Activated naive CD4-positive, alpha-beta T cell treated with Interleukin-2 at 50 U/mL for 16 hours (primary cell): Measurements from ENCODE around the gene NTMT2.
"Not testable (repeated sequence)": the region's sequence is repeated elsewhere in the genome, so short reads cannot be mapped to it uniquely, and the experiment has no call there.

Experiments used
- DNase-seq: peaks from one replicate; pipeline ENCODE4 v3.0.0-alpha.2; 2020

Gene NTMT2

DNA sequence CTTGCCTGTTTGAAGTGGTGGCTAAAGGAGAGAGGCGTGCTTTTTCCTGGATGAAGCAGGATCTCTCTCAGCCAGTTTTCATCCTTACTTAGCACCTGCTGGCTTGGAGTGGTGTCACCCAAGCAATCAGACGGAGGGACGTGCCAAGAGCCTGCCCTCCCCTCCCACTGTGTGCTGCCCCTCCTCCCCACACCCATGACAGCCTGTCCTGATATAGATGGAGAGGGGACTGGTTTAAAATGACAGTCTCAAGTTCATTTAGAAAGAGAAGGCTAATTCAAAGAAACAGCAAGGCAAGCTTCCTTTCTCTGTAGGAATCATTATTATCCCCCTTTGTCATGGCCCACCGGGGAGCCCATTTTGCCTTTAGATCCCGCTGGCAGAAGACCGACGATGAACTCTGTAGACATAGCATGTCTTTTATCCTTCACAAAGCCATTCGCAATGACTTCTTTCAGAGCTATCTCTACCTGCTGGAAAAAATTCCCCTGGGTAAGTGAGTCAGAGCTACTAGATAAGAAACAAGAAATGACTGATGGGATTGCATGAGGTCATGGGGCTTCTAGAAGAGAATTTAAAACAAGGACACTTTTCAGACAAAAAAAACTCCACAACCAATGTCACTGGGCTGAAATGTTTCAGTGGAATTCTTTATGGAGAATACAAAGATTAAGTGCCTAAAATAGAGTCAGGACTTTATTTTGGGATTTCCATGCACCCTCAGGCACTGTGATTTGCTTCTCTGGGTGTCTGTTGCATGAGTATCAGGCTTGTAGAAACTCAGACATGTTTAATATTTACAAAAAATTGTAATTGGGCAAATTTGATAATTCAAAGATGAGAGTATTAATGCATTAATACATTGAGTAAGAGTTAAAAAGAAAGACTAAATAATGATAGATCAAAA, at the start of gene NTMT2:
Gene NTMT2 (plus strand): TSS at position 190 of the 907 bp plus-strand sequence. CDS start 149 bp downstream, at position 339.
- DNase-seq: no peak

DNA sequence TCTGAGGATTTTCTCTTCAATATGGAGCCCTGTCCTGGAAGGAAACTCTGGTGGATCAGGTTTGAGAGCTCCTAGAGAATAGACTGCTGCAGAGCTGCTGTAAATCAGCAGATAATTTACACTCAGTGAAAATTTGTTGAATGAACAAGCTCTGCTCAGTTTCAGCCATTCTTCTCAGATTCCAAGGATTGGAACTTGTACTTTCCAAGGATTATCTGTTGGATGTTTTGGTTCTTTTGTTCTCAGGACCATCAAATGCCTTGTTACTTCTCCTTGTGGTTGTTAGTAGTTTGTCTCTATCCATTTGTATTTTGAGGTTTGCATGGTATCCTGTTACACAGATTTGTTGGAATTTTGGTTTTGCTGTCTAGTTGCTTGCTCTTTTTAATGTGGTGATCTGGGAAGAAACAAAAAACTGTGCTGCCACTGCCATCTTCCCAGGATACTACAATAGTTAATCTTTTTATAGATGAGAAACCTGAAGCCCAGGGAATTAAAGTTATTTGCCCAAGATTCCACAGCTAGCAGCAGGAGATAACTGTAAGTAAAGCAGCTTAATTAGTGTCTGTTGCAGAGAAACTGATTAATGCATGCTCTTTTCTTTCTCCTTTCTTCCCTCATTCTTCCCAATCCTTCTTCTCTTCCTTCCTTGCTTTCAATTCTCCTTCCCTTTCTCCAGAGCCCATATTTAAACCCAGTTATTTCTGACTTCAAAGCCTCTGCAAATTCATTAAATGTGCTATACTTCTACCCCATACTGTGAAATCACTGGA, 49.6 kb upstream of the NTMT2 start:
- DNase-seq: no peak

DNA sequence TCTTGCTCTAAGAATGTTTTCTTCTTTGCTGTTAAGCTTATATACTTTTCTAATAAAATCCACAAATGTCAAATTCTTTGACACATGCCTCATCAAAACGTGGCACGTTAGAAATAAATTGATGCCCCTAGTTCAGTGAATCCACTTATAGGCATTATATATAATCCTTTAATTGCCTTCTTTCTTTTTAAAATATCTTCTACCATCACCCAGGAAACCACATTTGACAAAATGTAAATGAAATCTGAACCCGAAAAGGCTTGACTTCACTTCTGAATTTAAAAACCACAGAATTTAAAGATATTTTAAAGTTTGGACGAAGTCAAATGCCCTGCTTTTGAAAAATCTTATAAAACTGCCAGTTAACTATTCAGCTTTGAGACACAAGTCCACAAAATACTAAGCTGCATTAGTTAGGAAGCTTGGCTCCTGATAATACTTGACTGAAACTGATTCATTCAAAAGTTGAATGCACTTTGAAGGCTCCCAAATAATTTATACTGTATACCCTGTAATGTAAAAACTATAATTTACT, 48.9 kb upstream of the NTMT2 start:
- DNase-seq: no peak

DNA sequence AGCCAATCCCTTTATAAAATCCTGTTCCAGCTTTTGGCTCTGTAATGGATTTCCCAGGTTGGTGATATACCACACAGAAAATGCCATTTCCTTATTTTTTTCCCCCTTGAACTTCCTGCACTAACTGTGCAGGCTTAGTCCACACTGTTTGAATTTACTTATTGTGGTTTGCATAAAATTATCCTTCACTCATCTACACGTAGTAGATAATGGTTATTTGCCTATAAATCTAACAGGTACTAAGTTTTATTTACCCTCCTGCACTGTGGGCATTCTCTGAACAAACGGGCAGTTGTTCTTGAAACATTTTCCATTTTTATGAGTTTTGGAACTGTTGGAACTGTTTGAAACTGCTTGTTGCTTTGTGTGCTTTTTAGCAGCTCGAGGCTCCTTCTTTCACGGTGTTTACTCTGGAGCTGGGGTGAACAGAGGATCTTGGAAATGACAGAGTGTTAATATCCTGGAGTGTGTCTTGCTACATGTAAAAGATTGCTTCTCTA, 48.3 kb upstream of the NTMT2 start:
- DNase-seq: no peak

DNA sequence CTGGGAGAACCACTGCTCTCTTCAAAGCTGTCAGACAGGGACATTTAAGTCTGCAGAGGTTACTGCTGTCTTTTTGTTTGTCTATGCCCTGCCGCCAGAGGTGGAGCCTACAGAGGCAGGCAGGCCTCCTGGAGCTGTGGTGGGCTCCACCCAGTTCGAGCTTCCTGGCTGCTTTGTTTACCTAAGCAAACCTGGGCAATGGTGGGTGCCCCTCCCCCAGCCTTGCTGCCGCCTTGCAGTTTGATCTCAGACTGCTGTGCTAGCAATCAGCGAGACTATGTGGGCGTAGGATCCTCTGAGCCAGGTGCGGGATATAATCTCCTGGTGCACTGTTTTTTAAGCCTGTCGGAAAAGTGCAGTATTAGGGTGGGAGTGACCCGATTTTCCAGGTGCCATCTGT, 32.6 kb upstream of the NTMT2 start:
- DNase-seq: not testable (repeated sequence)

DNA sequence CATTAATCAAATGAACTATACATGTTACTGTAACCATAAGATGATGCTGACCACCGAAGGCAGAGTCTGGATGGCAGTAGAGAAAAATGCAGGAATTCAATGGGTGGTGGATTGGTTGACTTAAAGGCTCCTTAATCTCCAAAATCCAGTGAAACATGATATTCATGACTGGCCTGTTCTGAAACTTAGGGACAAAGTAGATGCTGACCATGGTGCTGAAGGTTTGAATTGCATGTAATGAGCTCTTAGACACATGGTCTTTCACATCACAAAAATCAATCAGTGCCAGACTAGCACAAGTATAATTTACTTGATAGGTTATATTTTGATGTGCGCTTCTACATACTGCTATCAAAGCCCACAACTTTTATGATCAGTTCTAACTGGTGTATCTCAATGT, 30.9 kb upstream of the NTMT2 start:
- DNase-seq: no peak

DNA sequence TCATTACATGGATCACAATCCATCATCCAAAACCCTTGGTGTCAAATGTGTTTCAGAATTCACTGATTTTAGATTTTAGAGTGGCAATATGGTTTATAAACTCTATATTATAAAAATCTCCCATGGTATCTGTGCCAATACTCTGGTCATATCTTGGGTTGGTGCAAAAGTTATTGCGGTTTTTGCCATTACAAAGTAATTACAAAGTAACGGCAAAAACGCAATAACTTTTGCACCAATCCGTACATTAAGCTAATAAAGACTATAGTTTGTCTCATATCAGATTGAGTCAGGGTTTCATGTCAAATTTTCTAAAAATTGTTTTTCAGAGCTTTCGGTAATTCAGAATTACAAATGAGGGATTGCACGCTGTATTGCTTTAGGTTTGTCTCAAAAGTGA, 23.4 kb upstream of the NTMT2 start:
- DNase-seq: no peak

DNA sequence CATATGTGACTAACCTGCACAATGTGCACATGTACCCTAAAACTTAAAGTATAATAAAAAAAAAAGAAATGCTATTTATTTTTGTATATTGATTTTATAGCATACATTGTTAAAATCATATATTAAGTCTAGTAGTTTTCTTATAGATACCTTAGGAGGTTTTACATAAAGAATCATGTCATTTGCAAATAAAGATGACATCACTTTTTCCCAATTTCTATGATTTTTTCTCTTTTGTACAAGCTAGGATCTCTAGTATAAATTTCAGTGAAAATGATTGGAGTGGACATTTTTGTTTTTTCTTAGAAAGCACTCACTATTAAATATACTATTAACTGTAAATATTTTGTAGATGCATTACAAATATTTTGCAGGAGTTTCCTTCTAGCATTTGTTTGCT, 20.5 kb upstream of the NTMT2 start:
- DNase-seq: no peak

DNA sequence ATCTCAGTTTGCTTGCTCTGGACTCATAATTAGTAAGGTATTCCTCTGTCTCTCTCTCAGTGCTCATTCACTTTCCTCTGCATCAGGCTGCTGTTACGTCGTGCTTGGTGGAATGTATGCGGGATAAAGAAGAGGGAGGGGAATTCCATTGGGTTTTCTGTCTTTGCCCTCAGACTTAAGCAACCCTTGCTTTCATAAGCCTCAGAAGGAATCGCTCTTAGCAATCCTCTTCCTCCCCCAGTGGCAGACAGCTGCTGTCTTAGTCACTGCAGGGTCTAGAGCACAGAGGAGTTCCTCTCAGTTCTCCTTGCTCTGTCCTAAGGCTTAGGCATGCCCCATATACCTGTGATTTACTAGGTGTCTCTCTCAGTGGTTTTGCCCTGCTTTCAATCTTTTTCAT, 19.1 kb upstream of the NTMT2 start:
- no peak for DNase-seq

DNA sequence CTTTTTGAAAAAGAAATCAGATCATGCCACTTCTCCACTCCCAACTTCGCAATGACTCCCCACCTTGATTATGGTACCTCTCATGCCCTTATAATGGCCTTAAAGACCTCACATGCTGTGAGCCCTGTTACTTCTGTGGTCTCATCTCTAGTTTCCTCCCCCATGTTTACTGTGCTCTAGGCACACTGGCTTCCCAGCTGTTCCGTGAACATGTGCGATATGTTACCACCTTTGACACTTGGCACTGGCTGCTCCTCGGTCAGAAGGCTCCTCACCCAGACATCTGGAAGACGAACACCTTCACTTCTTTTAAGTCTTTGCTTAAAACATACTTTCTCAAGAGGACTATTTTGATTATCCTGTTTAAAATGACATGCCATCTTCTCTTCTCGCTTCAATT, 14.3 kb upstream of the NTMT2 start:
- DNase-seq: no peak

DNA sequence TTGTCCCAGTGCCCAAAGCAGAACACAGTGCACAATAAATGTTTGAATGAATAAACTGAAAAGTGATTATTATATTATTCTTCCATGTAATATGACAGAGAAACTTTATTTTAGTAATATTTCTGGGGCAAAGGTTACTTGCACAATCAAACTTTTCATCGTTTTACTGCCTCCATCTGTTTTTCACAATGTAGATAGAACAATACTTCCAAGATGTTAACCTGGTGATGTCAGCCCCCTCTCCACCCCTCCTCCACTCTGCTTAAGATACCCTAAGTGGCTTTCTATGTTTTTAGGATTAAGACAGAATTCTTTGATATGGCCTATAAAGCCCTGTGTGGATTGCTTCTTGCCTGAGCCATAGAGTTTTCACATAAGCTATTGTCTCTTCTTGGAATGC, 13.8 kb upstream of the NTMT2 start:
- DNase-seq: no peak

DNA sequence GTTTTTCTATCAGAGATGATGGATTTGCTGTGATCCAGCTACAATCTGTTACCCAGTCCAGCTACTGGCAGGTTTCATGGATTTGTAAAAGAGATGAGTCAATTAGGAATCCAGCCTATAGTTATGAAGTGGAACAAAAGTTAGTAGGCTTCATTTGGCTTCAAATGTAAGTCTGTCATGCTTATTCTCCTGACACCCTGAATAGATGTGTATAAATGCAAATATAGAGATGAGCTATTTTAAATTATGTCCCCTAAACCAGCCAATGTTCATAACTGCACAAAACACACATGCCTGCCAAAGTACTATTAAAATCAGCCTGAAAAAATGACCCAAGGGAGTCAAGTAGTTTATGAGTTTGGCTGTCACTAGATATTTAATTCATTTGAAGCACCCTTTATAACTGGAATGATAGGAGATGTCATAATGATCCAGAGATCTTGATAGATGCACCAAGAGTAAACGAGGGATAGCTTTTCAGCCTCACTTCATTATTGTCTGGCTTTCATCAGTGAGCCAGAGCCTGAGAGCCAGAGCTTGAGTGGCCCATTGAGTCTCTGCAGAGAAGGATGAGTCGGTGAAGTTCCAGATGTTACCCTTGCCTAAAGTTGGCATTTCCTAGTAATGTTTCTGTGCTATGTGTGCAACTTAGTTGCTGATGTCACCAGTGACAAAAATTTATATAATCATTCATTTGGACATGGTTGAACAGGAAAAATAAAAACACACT, 11.8 kb upstream of the NTMT2 start:
- no peak for DNase-seq

DNA sequence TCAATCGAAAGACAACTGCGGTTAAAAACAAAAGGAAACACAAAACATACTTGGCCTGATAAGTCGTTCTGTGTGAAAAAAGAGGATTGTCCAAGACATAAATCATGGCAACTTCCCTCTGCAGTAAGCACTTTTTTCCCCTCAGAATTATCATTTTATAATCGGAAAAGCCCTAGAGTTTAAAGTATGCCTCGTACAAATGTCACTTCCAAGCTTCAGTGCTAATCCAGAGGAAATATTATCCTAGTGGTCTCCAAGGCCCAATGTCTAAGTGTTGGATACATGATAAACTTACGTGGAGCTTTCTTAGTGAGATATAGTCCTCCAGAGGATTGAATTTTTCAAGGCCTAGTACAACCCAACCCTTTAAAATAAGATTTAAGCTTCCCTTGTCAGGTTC, 11.2 kb upstream of the NTMT2 start:
- DNase-seq: no peak

DNA sequence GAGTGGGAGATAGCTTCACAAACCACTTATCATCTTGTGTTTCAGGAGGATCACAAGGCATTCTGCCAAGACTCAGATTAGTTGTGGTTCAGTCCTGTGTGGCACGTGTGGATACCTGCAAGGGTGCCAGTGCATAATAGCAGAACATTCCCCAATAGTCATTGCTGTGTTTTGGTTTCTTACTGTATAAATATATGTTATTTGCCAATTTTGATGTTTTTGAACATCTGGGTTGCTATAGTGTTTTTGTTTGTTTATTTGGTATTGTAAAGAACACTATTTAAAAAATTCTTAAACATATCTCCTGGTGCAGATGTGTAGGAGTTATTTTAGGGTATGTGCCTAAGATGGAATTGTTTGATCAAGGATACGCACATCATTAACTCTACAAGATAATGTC, 5.4 kb upstream of the NTMT2 start:
- no peak for DNase-seq

DNA sequence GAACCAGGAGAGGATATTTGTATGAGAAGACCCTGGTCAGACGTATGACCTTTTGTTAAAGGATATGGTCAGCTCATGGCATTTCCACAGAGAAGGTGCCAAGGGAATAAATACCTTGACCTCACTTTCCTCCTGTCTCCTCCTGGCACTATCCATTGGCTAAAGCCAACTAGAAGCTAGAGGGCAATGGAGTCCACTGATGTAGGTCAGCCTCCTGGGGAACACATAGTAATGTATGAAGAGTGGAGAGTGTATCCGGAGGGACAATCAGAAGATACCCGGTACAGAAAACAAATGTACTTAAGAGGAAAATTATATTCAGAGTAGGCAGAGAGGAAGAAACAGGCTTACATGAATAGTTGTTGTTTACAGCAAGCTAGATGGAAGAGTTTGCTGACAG, 698 bp upstream of the NTMT2 start:
- DNase-seq: no peak

DNA sequence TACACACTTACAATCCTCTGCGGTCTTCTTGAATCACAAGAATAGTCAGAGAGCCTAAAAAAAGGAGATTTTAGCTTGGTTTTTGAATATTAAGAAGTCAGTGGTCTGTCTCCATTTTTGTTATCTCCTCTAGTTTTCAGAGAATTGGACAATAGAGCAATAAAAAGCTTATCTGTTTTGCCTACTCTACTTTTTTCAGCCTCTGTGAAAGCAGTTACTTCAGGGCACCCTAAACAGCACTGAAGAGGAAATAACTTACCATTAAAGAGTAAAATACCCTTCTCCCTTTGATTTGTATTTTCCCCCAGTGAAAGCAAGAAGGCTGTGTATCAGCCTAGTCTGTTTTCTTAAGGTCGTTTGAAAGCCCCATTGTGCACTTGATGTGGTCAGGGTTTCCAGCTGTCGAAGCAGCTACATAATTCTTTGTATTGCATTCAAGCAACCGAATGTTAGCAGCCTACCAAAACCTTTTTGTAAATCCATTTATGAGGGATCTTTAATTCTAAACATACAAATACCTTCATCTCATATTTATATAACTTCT, 1.0 kb downstream of the NTMT2 start:
- no peak for DNase-seq

DNA sequence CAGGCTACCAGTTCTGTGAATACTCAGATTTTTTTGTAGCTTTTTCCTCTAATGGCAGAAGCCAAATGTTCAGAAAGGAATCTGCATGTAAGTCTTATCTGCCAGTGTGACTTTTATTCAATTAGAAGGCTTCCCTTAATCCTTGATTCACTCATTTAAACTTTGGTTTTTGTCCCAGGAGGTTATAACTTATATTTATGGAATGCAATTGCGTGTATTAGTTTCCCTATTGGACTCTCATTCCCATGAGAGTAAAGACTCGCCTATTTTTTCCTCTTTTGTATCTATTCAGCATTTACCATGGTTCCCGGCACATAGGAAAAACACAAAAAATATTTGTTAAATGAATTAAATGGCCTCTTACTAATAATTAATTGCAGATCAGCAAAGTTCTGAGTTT, 3.5 kb downstream of the NTMT2 start:
- DNase-seq: no peak

DNA sequence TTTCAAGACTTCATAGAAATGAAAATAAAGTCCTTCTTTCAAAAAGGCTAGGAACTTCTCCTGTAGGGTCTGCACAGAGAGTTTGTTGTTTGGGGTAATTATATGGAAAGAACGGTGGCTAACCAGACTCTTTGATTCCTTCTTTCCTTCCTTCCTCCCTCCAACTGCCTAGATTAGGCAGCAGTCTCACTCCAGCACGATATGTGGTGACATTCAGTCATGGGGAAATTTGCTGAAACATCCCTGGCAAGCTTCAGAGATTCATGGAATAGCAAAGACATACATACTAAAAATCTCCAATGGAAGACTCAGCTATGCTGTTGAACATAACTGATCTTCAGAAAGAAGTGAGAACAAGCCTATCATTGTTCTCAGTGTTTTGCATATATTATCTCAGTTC, 4.3 kb downstream of the NTMT2 start:
- no peak for DNase-seq

DNA sequence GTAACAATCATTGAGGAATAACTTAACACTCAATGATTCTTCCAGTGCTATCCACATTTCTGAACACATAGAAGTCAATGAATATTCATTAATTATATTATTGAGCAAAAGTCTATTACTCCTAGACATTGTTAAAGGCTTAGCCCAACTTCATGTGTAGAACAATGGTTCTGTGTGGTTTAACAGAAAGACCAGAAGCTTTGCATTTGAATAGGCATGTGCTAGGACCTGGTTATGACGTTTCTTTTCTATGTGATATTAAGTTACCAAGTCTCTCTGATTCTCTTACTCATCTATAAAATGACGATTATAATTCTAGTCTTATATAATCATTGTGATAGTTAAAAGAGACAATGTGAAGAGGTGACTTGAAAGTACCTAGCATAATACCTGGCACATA, 5.2 kb downstream of the NTMT2 start:
- DNase-seq: no peak

DNA sequence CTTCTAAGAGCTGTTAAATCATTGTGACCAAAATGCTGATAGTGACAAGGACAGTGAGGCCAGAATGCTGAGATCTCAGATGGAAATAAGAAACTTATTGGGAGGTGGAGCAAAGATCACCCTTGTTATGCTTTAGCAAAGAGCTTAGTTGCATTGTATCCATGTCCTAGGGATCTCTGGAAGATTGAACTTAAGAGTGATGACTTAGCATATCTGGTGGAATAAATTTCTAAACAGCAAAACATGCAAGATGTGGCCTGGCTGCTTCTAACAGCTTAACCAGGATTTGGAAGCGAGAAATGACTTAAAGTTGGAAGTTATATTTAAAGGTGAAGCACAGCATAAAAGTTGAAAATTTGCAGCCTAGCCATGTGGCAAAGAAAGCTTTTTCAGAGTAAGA, 7.7 kb downstream of the NTMT2 start:
- no peak for DNase-seq

DNA sequence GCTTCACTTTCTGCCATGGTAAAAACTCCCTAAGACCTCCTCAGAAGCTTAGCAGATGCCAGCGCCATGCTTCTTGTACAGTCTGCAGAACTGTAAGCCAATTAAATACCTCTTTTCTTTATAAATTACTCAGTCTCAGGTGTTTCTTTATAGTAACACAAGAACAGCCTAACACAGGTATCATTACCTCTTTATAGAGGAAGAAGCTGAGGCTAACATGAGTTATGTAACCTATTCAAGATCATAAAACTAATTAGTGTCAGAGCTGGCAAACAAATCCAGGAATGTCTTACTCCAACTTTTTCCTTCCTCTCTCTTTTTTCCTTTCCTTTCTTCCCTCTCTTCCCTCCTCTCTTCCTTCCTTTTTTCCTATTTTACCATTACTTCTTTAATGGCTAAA, 9.3 kb downstream of the NTMT2 start:
- DNase-seq: no peak

DNA sequence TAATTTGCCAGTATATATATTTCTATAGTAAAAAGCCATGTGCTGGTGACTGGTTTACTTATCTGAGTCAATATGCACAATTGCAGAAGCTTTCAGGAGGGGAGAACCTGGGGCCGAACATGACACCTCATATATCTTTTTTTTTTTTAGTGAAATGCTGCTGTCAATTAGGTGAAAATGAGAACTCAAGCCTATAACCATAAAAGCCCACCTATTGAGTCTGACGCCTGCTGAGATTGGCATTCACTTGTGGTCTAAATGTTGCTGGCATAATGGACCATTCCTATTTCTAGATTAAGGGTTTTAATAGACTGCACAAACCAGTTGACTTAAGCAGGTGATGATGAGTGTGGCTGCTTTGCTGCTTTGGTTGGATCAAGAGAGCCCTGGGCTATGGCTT, 10.8 kb downstream of the NTMT2 start:
- no peak for DNase-seq

DNA sequence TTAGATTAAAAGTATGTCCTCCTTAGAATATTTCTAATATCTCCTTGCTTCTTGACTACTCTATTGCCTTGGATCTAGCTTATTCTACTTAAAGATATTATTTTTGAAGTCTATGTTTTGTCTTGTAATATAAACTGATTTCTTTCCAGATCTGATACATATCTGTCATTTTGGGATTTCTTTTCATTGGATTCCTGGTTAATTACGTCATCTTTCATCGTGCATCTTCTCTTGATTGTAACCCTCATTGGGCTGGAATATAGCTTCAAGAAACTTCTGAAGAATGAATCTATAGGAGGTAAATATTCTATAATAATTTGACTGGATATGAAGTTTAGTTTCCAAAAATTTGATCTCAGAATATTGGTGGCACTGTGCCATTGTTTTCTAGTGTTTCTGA, 12.1 kb downstream of the NTMT2 start:
- DNase-seq: no peak
